NCI-H128 (cell line): ENCODE measurements around the gene ZFP91.

Experiments used
- DNase-seq: peaks from one replicate; lab custom pipeline; 2025; ENCODE audit not compliant: unreplicated experiment; lab: John Stamatoyannopoulos, UW

Gene ZFP91

DNA sequence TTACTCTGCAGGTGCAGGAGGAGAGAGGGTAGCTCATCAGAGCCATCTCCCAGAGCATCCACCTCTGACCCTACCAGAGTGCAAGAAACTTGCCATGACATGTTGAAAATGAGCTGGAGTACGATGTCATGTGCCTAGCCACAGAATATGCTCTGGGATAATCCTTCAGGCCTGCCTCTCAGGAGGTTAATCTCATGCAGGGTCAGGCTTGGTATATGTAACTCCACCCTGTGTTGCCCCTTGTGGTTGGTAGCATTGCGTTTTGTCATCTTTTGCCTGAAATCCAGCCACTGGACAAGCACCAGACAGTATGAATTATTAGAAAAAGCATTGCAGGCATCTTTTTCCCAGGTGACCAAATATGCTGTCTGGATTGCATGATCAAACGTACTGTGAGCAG, 79.8 kb downstream of the ZFP91 start:
- no peak for DNase-seq

DNA sequence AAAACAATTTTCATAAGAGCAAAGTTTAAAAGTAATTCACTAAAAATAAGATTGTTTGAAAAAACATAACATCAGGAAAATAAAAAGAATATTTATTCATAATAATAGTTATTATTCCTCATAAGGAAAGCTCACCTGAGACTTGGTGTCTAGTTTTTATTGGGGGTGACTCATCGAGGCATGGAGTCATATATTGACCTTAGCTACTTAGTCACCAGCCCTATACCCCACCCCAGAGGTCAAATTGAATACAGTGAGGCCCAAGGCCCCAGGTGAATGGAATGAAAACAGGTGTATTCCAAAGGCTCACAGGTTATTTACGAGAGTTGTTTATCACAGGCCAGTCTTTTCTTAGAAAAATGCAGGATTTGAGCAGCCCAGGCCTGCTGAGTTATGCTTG, 80.5 kb downstream of the ZFP91 start:
- DNase-seq: no peak

- no peak for DNase-seq
Measured at GRCh38 chr11:58659910-58660570, 81.2 kb downstream of the ZFP91 start.
